Uterus (tissue), 4 donors: Measurements from ENCODE around the gene HBP1. TPM values are rescaled to one million over a fixed set of nuclear protein-coding genes. Genes with fewer than 3 reads are reported as not detected.

Source experiments
- DNase-seq, 2 donors: peaks; one replicate each; pipeline ENCODE4 v3.0.0-alpha.2; 2019 to 2020
- H3K27ac ChIP-seq, 2 donors: fragments of 200-600 bp; sonication (generic); 1 replicate in 1 of 2; 2 replicates in 1 of 2; pipeline ENCODE4 v1.5.1; 2016 to 2018
- H3K27me3 ChIP-seq, 2 donors: fragments of 200-600 bp; sonication (generic); one replicate each; pipeline ENCODE4 v1.5.1; 2018 to 2019; ENCODE audit warnings: control low read depth in 1 of 2
- H3K36me3 ChIP-seq, 2 donors: fragments of 200-600 bp; sonication (generic); one replicate each; pipeline ENCODE4 v1.5.1; 2019; ENCODE audit warnings: control low read depth in 1 of 2
- H3K4me1 ChIP-seq, 2 donors: fragments of 200-600 bp; sonication (generic); one replicate each; pipeline ENCODE4 v1.5.1; 2018 to 2019; ENCODE audit warnings: control low read depth in 1 of 2
- H3K4me3 ChIP-seq, 2 donors: fragments of 200-600 bp; sonication (generic); 1 replicate in 1 of 2; 2 replicates in 1 of 2; pipeline ENCODE4 v1.5.1; 2018 to 2019; ENCODE audit warnings: mild to moderate bottlenecking in 1 of 2
- H3K9me3 ChIP-seq, 2 donors: fragments of 200-600 bp; sonication (generic); one replicate each; pipeline ENCODE4 v1.5.1; 2019; ENCODE audit warnings: control low read depth in 1 of 2
- POLR2A ChIP-seq, 2 donors: fragments of 450-650 bp; IDR thresholded peaks; one replicate each; pipeline ENCODE4 v1.6.1; 2016; ENCODE audit warnings: antibody characterized with exemption in 2 of 2, mild to moderate bottlenecking in 1 of 2, moderate library complexity in 1 of 2
- intact Hi-C: fragments of 100-400 bp; cut with DNase I; formaldehyde crosslinking; loops from one replicate; pipeline ENCODE4 v1.15.1; 2023; ENCODE audit warnings: low total_unique reads
- total RNA-seq, 4 donors: library from RNA; depleted of rRNA in 3 of 4; stranded (reverse); fragments of >200 nt in 3 of 4; gene quantifications; one replicate each; pipeline versions ENCODE4 v1.1.0 to v1.2.4, GENCODE V29; 2014 to 2023
- TF ChIP-seq, protein P1 (sequence below), 4 experiments: fragments of 200-600 bp in 2 of 4; fragments of 450-650 bp in 2 of 4; sonication (generic) in 2 of 4; IDR thresholded peaks; one replicate each; pipeline ENCODE4 v1.5.1; 2016 to 2019; ENCODE audit warnings: antibody characterized with exemption in 4 of 4, mild to moderate bottlenecking in 2 of 4, moderate library complexity in 1 of 4
- donor health status: DM: yes; HTN: yes; CAD: no.

The HBP1 gene
- total RNA-seq, 4 donors from 2014 or later: 48.3 to 169 (median 130) TPM

GRCh38 chr7:107170051-107170915 lies 1.5 kb downstream of the HBP1 start:
- DNase-seq: no peak
- peaks cover 0 to 25% of the 10 kb centered on the region in 2 donors for H3K4me1 ChIP-seq
- no peaks in the 10 kb centered on the region for H3K9me3 ChIP-seq
- H3K27me3 ChIP-seq: no peaks in the 10 kb centered on the region
- H3K27ac ChIP-seq: peak overlapping the region; percentile 96 to 100
- H3K4me3 ChIP-seq: peak overlapping the region; percentile 90 to 99
- TF ChIP-seq, protein P1, sequence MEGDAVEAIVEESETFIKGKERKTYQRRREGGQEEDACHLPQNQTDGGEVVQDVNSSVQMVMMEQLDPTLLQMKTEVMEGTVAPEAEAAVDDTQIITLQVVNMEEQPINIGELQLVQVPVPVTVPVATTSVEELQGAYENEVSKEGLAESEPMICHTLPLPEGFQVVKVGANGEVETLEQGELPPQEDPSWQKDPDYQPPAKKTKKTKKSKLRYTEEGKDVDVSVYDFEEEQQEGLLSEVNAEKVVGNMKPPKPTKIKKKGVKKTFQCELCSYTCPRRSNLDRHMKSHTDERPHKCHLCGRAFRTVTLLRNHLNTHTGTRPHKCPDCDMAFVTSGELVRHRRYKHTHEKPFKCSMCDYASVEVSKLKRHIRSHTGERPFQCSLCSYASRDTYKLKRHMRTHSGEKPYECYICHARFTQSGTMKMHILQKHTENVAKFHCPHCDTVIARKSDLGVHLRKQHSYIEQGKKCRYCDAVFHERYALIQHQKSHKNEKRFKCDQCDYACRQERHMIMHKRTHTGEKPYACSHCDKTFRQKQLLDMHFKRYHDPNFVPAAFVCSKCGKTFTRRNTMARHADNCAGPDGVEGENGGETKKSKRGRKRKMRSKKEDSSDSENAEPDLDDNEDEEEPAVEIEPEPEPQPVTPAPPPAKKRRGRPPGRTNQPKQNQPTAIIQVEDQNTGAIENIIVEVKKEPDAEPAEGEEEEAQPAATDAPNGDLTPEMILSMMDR (IDR thresholded peaks at IDR 0.05): no peak
- TF ChIP-seq POLR2A (IDR thresholded peaks at IDR 0.05): no peak
- no peaks in the 10 kb centered on the region for H3K36me3 ChIP-seq
- intact Hi-C loops: no loop called here

- Histone ChIP-seq H3K9me3 (no peaks in the 10 kb centered on the region), H3K27ac (peak overlapping the region in 1 of 2 donors; percentile 100), H3K4me3 (no peak overlapping the region), H3K27me3 (no peaks in the 10 kb centered on the region), H3K36me3 (no peaks in the 10 kb centered on the region), H3K4me1 (peaks cover 0 to 25% of the 10 kb centered on the region in 2 donors)
- DNase-seq: no peak
- intact Hi-C loops: no loop called here
- no peak for TF ChIP-seq POLR2A (IDR thresholded peaks at IDR 0.05)
- TF ChIP-seq, protein P1 (IDR thresholded peaks at IDR 0.05): no peak
Observed at GRCh38 chr7:107171496-107171895, 2.7 kb downstream of the HBP1 start.

GRCh38 chr7:107172276-107173032 lies 3.7 kb downstream of the HBP1 start:
- H3K4me1 ChIP-seq: peaks cover 0 to 25% of the 10 kb centered on the region in 2 donors
- no peak for DNase-seq
- intact Hi-C loops: no loop called here

GRCh38 chr7:107173191-107173590 lies 4.4 kb downstream of the HBP1 start:
- peak overlapping the region in 1 of 2 donors; percentile 3 for H3K27ac ChIP-seq
- H3K4me3 ChIP-seq: no peak overlapping the region
- no peak for TF ChIP-seq POLR2A (IDR thresholded peaks at IDR 0.05)
- TF ChIP-seq, protein P1 (IDR thresholded peaks at IDR 0.05): no peak
- H3K9me3 ChIP-seq: no peaks in the 10 kb centered on the region
- intact Hi-C loops: no loop called here
- no peak for DNase-seq
- peaks cover 0 to 25% of the 10 kb centered on the region in 2 donors for H3K4me1 ChIP-seq
- H3K36me3 ChIP-seq: no peaks in the 10 kb centered on the region
- H3K27me3 ChIP-seq: no peaks in the 10 kb centered on the region

More at GRCh38 chr7:107172276-107173032, 3.7 kb downstream of the HBP1 start:
- H3K27ac ChIP-seq: peak overlapping the region in 1 of 2 donors; percentile 100
- H3K36me3 ChIP-seq: no peaks in the 10 kb centered on the region
- no peaks in the 10 kb centered on the region for H3K27me3 ChIP-seq
- H3K9me3 ChIP-seq: no peaks in the 10 kb centered on the region
- TF ChIP-seq, protein P1 (IDR thresholded peaks at IDR 0.05): no peak
- no peak for TF ChIP-seq POLR2A (IDR thresholded peaks at IDR 0.05)
- no peak overlapping the region for H3K4me3 ChIP-seq
